Gastrocnemius medialis (tissue), 4 donors: ENCODE results near the gene CCDC188. TPM values are rescaled to one million over a fixed set of nuclear protein-coding genes. Genes with fewer than 3 reads are reported as not detected.

Source experiments
- ATAC-seq, 2 donors: fragments of 150-250 bp; one replicate each; pipeline ENCODE4 v1.9.1; 2016
- DNase-seq, 2 donors: peaks; one replicate each; pipeline ENCODE4 v3.0.0-alpha.2; 2019
- H3K27ac ChIP-seq, 4 donors: fragments of 200-600 bp; sonication (generic); 1 replicate in 1 of 4; 2 replicates in 3 of 4; pipeline ENCODE4 v1.5.1; 2016 to 2018; ENCODE audit warnings: mild to moderate bottlenecking in 2 of 4, moderate library complexity in 1 of 4
- H3K27me3 ChIP-seq, 3 donors: fragments of 200-600 bp; sonication (generic) in 2 of 3; 1 replicate in 1 of 3; 2 replicates in 2 of 3; pipeline versions ENCODE4 v1.5.1 to v1.6.0; 2016 to 2019; ENCODE audit warnings: mild to moderate bottlenecking in 1 of 3, moderate library complexity in 1 of 3
- H3K36me3 ChIP-seq, 2 donors: fragments of 200-600 bp; sonication (generic) in 1 of 2; one replicate each; pipeline ENCODE4 v1.5.1; 2017 to 2018
- H3K4me1 ChIP-seq, 2 donors: fragments of 200-600 bp; sonication (generic) in 1 of 2; one replicate each; pipeline ENCODE4 v1.5.1; 2016 to 2017; ENCODE audit warnings: mild to moderate bottlenecking in 2 of 2
- H3K4me3 ChIP-seq, 4 donors: fragments of 200-600 bp; sonication (generic) in 3 of 4; 1 replicate in 1 of 4; 2 replicates in 3 of 4; pipeline ENCODE4 v1.5.1; 2016 to 2019; ENCODE audit warnings: mild to moderate bottlenecking in 2 of 4
- H3K9me3 ChIP-seq, 3 donors: fragments of 200-600 bp; sonication (generic) in 2 of 3; 1 replicate in 1 of 3; 2 replicates in 2 of 3; pipeline ENCODE4 v1.5.1; 2016 to 2019
- POLR2A ChIP-seq, 2 donors: fragments of 450-650 bp; IDR thresholded peaks; one replicate each; pipeline ENCODE4 v1.6.1; 2017; ENCODE audit warnings: antibody characterized with exemption in 2 of 2, mild to moderate bottlenecking in 2 of 2, moderate library complexity in 2 of 2
- in situ Hi-C, 4 donors: fragments of 200-750 bp; cut with MboI; loops; one replicate each; pipeline versions ENCODE4 v1.15.0 to v1.8.0; 2017; ENCODE audit warnings: low sequenced_read_pairs in 4 of 4
- intact Hi-C: fragments of 100-400 bp; cut with DNase I; formaldehyde crosslinking; loops from one replicate; pipeline ENCODE4 v1.15.1; 2023; ENCODE audit warnings: low total_unique reads
- total RNA-seq, 4 donors: library from RNA; depleted of rRNA; stranded (reverse); fragments of >200 nt; gene quantifications; one replicate each; pipeline versions ENCODE4 v1.1.0 to v1.2.3, GENCODE V29; 2016
- TF ChIP-seq, protein P1 (sequence below), 5 experiments: fragments of 450-650 bp in 3 of 5; fragments of 200-600 bp in 2 of 5; sonication (generic) in 2 of 5; IDR thresholded peaks in 4 of 5; conservative IDR thresholded peaks in 1 of 5; 1 replicate in 4 of 5; 2 replicates in 1 of 5; pipeline ENCODE4 v1.5.1; 2016 to 2019; ENCODE audit warnings: antibody characterized with exemption in 5 of 5, mild to moderate bottlenecking in 3 of 5, moderate library complexity in 3 of 5

CCDC188 gene
- total RNA-seq, 4 donors from 2014 or later: 0.82 to 3.5 TPM; not detected in 2

DNA sequence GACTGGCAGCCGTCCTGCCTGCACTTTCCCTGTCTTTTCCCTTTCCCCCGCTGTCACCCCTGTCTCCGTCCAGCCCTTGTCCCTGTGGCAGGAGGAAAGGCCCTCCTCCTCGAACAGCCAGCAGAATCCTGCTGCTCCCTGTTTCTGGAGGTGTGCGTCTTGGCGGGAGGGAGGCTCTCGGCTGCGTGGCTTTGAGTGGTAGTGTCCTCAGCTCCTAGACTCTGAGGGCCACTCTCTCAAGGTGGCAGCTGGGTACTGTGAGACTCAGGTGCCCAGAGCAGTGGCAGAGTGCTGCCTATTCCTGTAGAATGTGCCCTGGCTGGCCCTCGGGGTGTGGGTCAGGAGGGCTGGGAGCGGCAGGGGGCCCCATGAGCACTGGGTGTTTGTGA lies 44.0 kb downstream of the CCDC188 start:
- DNase-seq: no peak
- in situ Hi-C loops (no loop called here), intact Hi-C loops (no loop called here)
- TF ChIP-seq POLR2A (IDR thresholded peaks at IDR 0.05): no peak
- TF ChIP-seq, protein P1, sequence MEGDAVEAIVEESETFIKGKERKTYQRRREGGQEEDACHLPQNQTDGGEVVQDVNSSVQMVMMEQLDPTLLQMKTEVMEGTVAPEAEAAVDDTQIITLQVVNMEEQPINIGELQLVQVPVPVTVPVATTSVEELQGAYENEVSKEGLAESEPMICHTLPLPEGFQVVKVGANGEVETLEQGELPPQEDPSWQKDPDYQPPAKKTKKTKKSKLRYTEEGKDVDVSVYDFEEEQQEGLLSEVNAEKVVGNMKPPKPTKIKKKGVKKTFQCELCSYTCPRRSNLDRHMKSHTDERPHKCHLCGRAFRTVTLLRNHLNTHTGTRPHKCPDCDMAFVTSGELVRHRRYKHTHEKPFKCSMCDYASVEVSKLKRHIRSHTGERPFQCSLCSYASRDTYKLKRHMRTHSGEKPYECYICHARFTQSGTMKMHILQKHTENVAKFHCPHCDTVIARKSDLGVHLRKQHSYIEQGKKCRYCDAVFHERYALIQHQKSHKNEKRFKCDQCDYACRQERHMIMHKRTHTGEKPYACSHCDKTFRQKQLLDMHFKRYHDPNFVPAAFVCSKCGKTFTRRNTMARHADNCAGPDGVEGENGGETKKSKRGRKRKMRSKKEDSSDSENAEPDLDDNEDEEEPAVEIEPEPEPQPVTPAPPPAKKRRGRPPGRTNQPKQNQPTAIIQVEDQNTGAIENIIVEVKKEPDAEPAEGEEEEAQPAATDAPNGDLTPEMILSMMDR (IDR thresholded peaks at IDR 0.05 in 4 of 5, conservative IDR thresholded peaks at IDR 0.05 in 1 of 5): no peak
- H3K4me3 ChIP-seq: no peak overlapping the region
- peak overlapping the region in 3 of 4 donors; percentile 73 to 84 (median 79) for H3K27ac ChIP-seq
- no peaks in the 10 kb centered on the region for H3K9me3 ChIP-seq
- H3K36me3 ChIP-seq: peaks cover 0 to 57% of the 10 kb centered on the region in 2 donors
- peak in 1 of 2 donors; percentile 5 for ATAC-seq
- peaks cover 22 to 42% of the 10 kb centered on the region in 2 donors for H3K4me1 ChIP-seq
- no peaks in the 10 kb centered on the region for H3K27me3 ChIP-seq

DNA sequence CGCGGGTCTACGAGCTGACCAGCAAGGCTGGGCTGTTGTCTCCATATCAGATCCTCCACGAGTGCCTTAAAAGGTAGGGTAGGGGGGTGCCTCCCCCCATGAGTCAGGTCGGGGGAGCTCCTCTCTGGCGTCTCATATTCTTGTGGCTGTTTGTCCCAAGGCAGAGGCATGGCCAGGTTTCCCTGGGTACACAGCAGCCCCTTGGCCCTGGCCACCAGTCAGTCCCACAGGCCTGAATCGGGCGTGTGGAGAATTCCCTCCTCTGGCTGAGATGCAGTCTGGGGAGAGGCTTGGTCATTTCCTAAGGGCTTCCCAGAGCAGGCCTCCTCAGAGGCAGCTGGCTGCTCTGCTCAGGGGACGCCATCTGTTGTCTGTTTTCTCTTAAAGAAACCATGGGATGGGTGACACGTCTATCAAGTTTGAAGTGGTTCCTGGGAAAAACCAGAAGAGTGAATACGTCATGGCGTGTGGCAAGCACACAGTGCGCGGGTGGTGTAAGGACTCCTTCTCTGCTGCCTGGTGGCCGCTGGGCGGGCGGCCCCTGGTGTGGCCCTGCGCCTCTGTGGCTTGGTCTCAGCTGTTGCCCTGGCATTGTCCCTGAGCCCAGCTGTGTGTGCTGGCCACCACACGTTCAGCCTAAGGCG lies 44.5 kb downstream of the CCDC188 start:
- no peaks in the 10 kb centered on the region for H3K27me3 ChIP-seq
- TF ChIP-seq, protein P1 (IDR thresholded peaks at IDR 0.05 in 4 of 5, conservative IDR thresholded peaks at IDR 0.05 in 1 of 5): no peak
- no peak for TF ChIP-seq POLR2A (IDR thresholded peaks at IDR 0.05)
- intact Hi-C loops: no loop called here
- peak in 1 of 2 donors; percentile 70 for DNase-seq
- peaks cover 22 to 36% of the 10 kb centered on the region in 2 donors for H3K4me1 ChIP-seq
- no peak overlapping the region for H3K4me3 ChIP-seq
- in situ Hi-C loops: no loop called here
- ATAC-seq: peak; percentile 51 to 64
- H3K27ac ChIP-seq: peak overlapping the region in 3 of 4 donors; percentile 73 to 84 (median 79)
- no peaks in the 10 kb centered on the region for H3K9me3 ChIP-seq
- peaks cover 0 to 63% of the 10 kb centered on the region in 2 donors for H3K36me3 ChIP-seq

DNA sequence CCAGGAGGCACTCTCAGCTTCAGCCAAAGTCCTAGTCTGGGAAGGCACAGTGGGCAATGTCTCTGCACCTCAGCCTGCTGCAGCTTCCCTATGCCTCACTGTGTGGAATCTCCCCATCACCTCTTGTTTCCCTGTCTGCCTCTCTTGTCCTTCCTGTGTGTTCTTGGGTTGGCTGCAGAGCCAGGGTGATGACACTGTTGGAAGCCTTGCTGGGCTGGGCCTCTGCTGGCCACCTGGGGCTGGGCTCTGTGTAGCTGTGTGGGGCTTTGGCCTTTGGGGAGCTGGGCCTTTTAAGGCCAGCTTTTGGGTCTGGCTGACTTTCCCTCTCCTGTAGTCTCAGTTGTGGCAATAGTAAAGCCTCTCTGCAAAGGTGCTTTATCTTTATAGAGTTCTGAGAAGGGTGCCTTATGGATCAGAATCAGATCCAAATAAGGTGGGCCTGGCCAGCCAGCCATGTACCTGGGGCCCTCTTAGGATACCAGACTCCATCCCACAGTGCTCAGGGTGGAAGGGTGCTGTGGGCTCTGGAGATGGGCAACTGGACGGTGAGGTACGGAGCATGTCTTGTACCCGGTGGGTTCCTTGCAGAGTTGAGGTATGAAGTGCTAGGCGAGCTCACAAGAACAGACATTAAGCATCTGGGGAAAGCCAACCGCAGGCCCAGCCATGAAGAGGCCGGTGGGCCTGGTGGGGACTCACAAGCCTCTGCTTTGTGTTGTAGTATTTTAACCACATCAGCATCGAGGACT lies 45.2 kb downstream of the CCDC188 start:
- ATAC-seq (no peak), DNase-seq (no peak)
- H3K27ac ChIP-seq: peak overlapping the region in 3 of 4 donors; percentile 73 to 84 (median 79)
- peaks cover 0 to 66% of the 10 kb centered on the region in 2 donors for H3K36me3 ChIP-seq
- in situ Hi-C loops (no loop called here), intact Hi-C loops (no loop called here)
- H3K27me3 ChIP-seq: no peaks in the 10 kb centered on the region
- no peak for TF ChIP-seq POLR2A (IDR thresholded peaks at IDR 0.05)
- TF ChIP-seq, protein P1 (IDR thresholded peaks at IDR 0.05 in 4 of 5, conservative IDR thresholded peaks at IDR 0.05 in 1 of 5): no peak
- no peaks in the 10 kb centered on the region for H3K9me3 ChIP-seq
- no peak overlapping the region for H3K4me3 ChIP-seq
- H3K4me1 ChIP-seq: peaks cover 22 to 35% of the 10 kb centered on the region in 2 donors

DNA sequence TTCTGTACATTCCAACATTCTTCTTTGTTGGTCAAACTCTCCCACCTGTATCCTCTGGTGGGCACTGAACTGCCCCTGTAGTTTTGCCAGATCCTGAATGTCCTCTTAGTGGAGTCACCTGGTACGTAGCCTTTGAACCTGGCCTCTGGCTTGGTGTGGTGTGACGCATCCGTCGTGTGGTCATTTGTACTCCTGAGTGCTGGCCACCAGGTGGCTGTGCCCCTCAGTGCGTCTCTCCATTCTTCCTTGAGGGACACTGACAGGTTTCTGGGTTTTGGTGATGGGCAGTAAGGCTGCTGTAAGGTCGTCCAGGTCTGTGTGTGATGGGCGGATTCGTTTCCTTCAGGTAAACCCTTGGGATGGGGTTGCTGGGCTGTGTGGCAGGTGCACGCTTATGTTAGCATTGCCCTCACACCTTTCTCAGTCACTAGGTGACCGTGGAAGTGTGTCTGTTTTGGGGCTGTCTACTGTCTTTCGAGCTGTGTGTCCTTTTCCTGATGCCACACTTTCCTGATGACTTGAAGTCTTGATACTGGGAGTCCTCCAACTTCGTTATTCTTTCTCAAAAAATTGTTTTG lies 48.6 kb downstream of the CCDC188 start:
- Histone ChIP-seq H3K4me3 (no peak overlapping the region), H3K9me3 (no peaks in the 10 kb centered on the region), H3K27ac (no peak overlapping the region), H3K36me3 (peaks cover 0 to 60% of the 10 kb centered on the region in 2 donors), H3K27me3 (no peaks in the 10 kb centered on the region), H3K4me1 (peaks cover 22 to 32% of the 10 kb centered on the region in 2 donors)
- TF ChIP-seq, protein P1 (IDR thresholded peaks at IDR 0.05 in 4 of 5, conservative IDR thresholded peaks at IDR 0.05 in 1 of 5): no peak
- TF ChIP-seq POLR2A (IDR thresholded peaks at IDR 0.05): no peak
- no peak for ATAC-seq
- in situ Hi-C loops (no loop called here), intact Hi-C loops (no loop called here)
- no peak for DNase-seq
